ENCODE results near the gene ODAD3.

ODAD3 gene

DNA sequence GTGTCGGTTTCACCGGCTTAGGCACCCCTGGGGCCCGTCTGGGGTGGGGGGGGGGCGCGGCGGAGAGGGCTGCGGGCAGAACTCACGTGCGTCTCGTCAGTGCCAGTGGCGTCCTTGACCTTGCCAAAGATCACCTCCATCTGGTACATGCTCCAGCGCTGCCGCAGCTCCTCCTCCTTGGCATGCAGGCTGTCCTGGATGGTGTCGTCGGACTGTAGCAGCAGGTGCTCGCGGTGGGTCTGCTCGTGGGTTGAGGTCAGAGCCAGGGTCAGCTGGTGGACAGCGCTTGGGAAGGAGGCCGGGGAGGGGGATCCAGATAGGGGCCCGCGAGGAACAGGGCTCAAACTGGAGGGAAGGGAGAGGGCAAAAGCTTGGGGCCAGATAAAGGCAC, 11.1 kb downstream of the ODAD3 start:
- Histone ChIP-seq H3K27me3 (peaks cover 57% of the 10 kb centered on the region), H3K27ac (no peak overlapping the region), H3K9me3 (no peaks in the 10 kb centered on the region), H3K4me3 (ENCODE audit: low read depth in 1 of 2, low read length in 1 of 2) (no peak overlapping the region), H3K36me3 (no peaks in the 10 kb centered on the region), H3K4me1 (ENCODE audit: control insufficient read depth in 1 of 2, insufficient read depth in 1 of 2, low read depth in 1 of 2, low read length in 1 of 2) (peaks cover 25 to 34% of the 10 kb centered on the region in 2 experiments)
- TF ChIP-seq, protein P1, sequence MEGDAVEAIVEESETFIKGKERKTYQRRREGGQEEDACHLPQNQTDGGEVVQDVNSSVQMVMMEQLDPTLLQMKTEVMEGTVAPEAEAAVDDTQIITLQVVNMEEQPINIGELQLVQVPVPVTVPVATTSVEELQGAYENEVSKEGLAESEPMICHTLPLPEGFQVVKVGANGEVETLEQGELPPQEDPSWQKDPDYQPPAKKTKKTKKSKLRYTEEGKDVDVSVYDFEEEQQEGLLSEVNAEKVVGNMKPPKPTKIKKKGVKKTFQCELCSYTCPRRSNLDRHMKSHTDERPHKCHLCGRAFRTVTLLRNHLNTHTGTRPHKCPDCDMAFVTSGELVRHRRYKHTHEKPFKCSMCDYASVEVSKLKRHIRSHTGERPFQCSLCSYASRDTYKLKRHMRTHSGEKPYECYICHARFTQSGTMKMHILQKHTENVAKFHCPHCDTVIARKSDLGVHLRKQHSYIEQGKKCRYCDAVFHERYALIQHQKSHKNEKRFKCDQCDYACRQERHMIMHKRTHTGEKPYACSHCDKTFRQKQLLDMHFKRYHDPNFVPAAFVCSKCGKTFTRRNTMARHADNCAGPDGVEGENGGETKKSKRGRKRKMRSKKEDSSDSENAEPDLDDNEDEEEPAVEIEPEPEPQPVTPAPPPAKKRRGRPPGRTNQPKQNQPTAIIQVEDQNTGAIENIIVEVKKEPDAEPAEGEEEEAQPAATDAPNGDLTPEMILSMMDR (IDR thresholded peaks at IDR 0.05) = no peak

DNA sequence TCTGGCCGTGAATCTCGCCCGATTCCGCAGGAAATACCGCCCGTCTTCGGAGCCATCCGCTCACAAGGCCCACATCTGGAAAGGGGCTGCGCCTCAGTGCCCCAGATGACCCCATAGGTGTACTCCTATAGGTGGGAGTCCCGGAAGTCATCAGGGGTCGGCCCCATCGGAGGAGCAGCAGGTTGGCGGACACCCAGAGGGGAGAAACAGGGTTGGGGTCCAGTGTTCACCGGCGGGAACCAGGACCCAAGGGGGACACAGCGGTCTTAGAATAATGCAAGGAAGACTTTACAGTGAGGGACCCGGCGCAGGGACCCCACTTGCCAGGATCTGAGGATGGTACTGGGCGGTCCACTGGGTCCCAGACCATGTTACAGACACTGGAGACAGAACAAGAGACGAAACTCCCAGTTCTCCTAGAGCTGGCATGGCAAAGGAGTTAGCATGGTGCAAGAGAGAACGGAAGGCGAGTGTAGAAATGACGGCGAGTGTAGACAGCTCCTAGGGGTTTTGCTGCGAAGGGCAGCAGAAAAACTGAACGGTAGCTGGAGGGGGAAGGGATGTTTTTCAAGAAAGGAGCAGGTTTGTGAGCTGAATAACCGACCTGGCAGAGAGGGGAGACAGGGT, 11.6 kb downstream of the ODAD3 start:
- Histone ChIP-seq H3K4me3 (ENCODE audit: low read depth in 1 of 2, low read length in 1 of 2) (no peak overlapping the region), H3K27ac (no peak overlapping the region), H3K4me1 (ENCODE audit: control insufficient read depth in 1 of 2, insufficient read depth in 1 of 2, low read depth in 1 of 2, low read length in 1 of 2) (peaks cover 25 to 38% of the 10 kb centered on the region in 2 experiments), H3K9me3 (no peaks in the 10 kb centered on the region), H3K27me3 (peaks cover 62% of the 10 kb centered on the region), H3K36me3 (no peaks in the 10 kb centered on the region)
- TF ChIP-seq, protein P1 (IDR thresholded peaks at IDR 0.05) = no peak

DNA sequence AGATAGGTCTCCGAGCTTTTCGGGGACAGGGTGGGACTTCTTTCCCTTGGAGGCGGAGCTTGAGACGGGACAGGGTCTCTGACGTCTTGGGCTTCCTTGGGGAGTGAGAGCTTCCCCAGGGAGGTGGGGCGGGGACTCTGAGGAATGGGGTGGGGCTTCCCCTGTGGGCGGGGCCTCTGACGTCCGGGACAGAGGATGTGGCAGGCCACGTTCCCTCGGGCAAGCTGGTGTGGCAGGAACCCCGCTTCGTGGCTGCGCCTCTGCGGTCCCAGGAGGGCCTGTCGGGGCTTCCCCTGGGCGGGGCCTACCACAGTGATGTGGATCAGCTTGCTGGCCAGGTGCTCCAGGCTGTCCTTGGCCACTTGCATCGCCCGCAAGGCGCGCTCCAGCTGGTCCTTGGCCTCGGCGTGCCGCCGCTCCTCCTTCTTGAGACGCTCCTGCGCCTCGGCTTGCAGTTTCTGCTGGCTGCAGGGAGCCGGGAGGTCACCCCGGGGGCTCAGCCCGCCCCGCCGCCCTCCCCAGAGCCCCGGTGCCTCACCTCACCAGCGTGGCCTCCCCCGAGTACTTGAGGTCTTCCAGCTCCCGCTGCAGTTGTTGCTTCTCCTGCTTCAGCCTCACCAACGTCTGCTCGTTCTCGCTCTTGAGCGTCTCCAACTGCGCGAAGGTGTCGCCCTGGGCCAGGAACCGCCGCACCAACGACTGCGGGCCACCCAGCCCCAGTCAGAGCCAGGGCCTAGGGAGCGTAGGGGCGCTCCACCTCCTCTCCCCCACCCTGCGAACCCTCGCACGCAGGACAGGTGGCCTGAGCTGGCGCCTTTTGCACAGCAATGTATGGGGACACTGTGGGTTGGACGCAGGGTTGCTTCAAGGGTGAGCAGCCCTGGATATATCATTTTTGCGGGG, 12.5 kb downstream of the ODAD3 start:
- no peaks in the 10 kb centered on the region for H3K36me3 ChIP-seq
- peak overlapping the region; percentile 23 to 25 for H3K4me3 ChIP-seq (ENCODE audit: low read depth in 1 of 2, low read length in 1 of 2)
- peaks cover 25 to 38% of the 10 kb centered on the region in 2 experiments for H3K4me1 ChIP-seq (ENCODE audit: control insufficient read depth in 1 of 2, insufficient read depth in 1 of 2, low read depth in 1 of 2, low read length in 1 of 2)
- no peaks in the 10 kb centered on the region for H3K9me3 ChIP-seq
- TF ChIP-seq, protein P1 (IDR thresholded peaks at IDR 0.05) = no peak
- peaks cover 71% of the 10 kb centered on the region for H3K27me3 ChIP-seq
- H3K27ac ChIP-seq = no peak overlapping the region

DNA sequence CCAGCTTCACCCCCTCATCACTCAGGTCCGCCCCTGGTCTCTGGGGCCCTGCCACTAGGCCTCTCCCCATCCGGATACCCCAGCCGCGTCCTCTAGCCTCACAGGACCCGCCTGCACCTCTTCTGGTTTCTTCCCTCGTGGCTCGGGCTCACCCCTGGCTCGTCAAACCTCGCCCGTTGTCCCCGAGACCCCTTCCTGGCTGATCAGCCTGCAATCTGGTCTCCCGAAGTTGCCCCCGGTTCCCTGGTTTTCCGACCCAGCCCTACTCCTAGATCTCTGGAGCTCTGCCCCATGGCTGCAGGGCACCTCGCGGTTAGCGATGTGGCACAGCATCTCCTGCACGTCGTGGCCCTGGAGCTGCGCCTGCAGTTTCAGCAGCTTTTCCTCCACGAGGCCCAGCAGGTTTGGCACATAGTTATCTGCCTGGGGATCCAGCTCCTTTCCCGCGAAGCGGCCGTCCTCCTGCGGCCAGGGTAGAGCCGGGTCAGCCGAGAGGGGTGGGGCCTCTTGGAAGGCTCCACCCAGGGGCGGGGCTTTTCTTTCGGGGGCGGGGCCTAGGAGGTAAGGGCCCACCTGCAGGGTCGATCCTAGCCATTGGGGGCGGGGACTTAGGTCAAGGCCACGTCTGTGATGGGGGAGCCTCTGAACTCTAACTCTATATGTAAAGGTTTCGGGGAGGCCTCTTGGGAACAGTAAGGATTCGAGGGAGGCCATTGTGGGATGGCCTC, 13.4 kb downstream of the ODAD3 start:
- Histone ChIP-seq H3K36me3 (no peaks in the 10 kb centered on the region), H3K9me3 (no peaks in the 10 kb centered on the region), H3K4me3 (ENCODE audit: low read depth in 1 of 2, low read length in 1 of 2) (peak overlapping the region; percentile 5 to 23), H3K27ac (no peak overlapping the region), H3K27me3 (peaks cover 79% of the 10 kb centered on the region), H3K4me1 (ENCODE audit: control insufficient read depth in 1 of 2, insufficient read depth in 1 of 2, low read depth in 1 of 2, low read length in 1 of 2) (peaks cover 25 to 38% of the 10 kb centered on the region in 2 experiments)
- TF ChIP-seq, protein P1 (IDR thresholded peaks at IDR 0.05) = no peak
